Duodenal mucosa (tissue), 2 donors: ENCODE data around the gene SLC35E1.

Experiments used
- H3K27ac ChIP-seq: one replicate; pipeline ENCODE4 v1.7.0; 2013; ENCODE audit warnings: low read depth, low read length
- H3K27me3 ChIP-seq, 2 donors: one replicate each; pipeline ENCODE4 v1.7.0; 2013; ENCODE audit warnings: low read length in 2 of 2, control low read depth in 1 of 2; ENCODE audit not compliant: insufficient read depth in 2 of 2, control insufficient read depth in 1 of 2
- H3K36me3 ChIP-seq, 2 donors: one replicate each; pipeline ENCODE4 v1.7.0; 2013; ENCODE audit warnings: low read length in 2 of 2, control low read depth in 1 of 2; ENCODE audit not compliant: insufficient read depth in 2 of 2, control insufficient read depth in 1 of 2
- H3K4me1 ChIP-seq, 2 donors: one replicate each; pipeline ENCODE4 v1.7.0; 2013; ENCODE audit warnings: low read length in 2 of 2, control low read depth in 1 of 2; ENCODE audit not compliant: insufficient read depth in 2 of 2, control insufficient read depth in 1 of 2
- H3K4me3 ChIP-seq, 2 donors: one replicate each; pipeline ENCODE4 v1.7.0; 2013; ENCODE audit warnings: low read length in 2 of 2, low read depth in 1 of 2
- H3K9ac ChIP-seq, 2 donors: one replicate each; pipeline ENCODE4 v1.7.0; 2013; ENCODE audit warnings: low read length in 2 of 2, low read depth in 1 of 2
- H3K9me3 ChIP-seq, 2 donors: one replicate each; pipeline ENCODE4 v1.7.0; 2013; ENCODE audit warnings: low read length in 2 of 2, control low read depth in 1 of 2; ENCODE audit not compliant: control insufficient read depth in 1 of 2

SLC35E1 gene

GRCh38 chr19:16537111-16537510, 35.1 kb downstream of the SLC35E1 start:
- Histone ChIP-seq H3K4me3 (no peak overlapping the region), H3K4me1 (peaks cover 9 to 16% of the 10 kb centered on the region in 2 donors), H3K36me3 (peaks cover 22 to 61% of the 10 kb centered on the region in 2 donors), H3K9ac (no peak overlapping the region), H3K9me3 (no peaks in the 10 kb centered on the region), H3K27me3 (no peaks in the 10 kb centered on the region), H3K27ac (no peak overlapping the region)

GRCh38 chr19:16536130-16536529, 36.1 kb downstream of the SLC35E1 start:
- Histone ChIP-seq H3K4me1 (peaks cover 5 to 9% of the 10 kb centered on the region in 2 donors), H3K27ac (no peak overlapping the region), H3K27me3 (no peaks in the 10 kb centered on the region), H3K36me3 (peaks cover 32 to 71% of the 10 kb centered on the region in 2 donors), H3K4me3 (no peak overlapping the region), H3K9ac (no peak overlapping the region), H3K9me3 (no peaks in the 10 kb centered on the region)

- Histone ChIP-seq H3K4me3 (no peak overlapping the region), H3K9me3 (no peaks in the 10 kb centered on the region), H3K27me3 (no peaks in the 10 kb centered on the region), H3K4me1 (peaks cover 0 to 2% of the 10 kb centered on the region in 2 donors), H3K27ac (no peak overlapping the region), H3K36me3 (peaks cover 39 to 78% of the 10 kb centered on the region in 2 donors), H3K9ac (no peak overlapping the region)
Measured at GRCh38 chr19:16535381-16535780, 36.8 kb downstream of the SLC35E1 start.

- Histone ChIP-seq H3K9ac (no peak overlapping the region), H3K4me1 (no peaks in the 10 kb centered on the region), H3K27ac (no peak overlapping the region), H3K9me3 (no peaks in the 10 kb centered on the region), H3K27me3 (no peaks in the 10 kb centered on the region), H3K4me3 (no peak overlapping the region), H3K36me3 (peaks cover 53 to 92% of the 10 kb centered on the region in 2 donors)
Measured at GRCh38 chr19:16532440-16533234, 39.6 kb downstream of the SLC35E1 start.

- H3K4me1 ChIP-seq: no peaks in the 10 kb centered on the region
- no peaks in the 10 kb centered on the region for H3K27me3 ChIP-seq
- H3K9ac ChIP-seq: no peak overlapping the region
- H3K36me3 ChIP-seq: peaks cover 56 to 91% of the 10 kb centered on the region in 2 donors
- H3K4me3 ChIP-seq: no peak overlapping the region
- no peaks in the 10 kb centered on the region for H3K9me3 ChIP-seq
- no peak overlapping the region for H3K27ac ChIP-seq
Measured at GRCh38 chr19:16531380-16531669, 40.9 kb downstream of the SLC35E1 start.

GRCh38 chr19:16530540-16531379, 41.5 kb downstream of the SLC35E1 start:
- Histone ChIP-seq H3K4me1 (no peaks in the 10 kb centered on the region), H3K9ac (no peak overlapping the region), H3K27ac (no peak overlapping the region), H3K36me3 (peaks cover 60 to 91% of the 10 kb centered on the region in 2 donors), H3K27me3 (no peaks in the 10 kb centered on the region), H3K4me3 (no peak overlapping the region), H3K9me3 (no peaks in the 10 kb centered on the region)

- Histone ChIP-seq H3K36me3 (peaks cover 66 to 91% of the 10 kb centered on the region in 2 donors), H3K4me3 (no peak overlapping the region), H3K9ac (no peak overlapping the region), H3K4me1 (no peaks in the 10 kb centered on the region), H3K9me3 (no peaks in the 10 kb centered on the region), H3K27ac (no peak overlapping the region), H3K27me3 (no peaks in the 10 kb centered on the region)
Measured at GRCh38 chr19:16529466-16530144, 42.6 kb downstream of the SLC35E1 start.

GRCh38 chr19:16527971-16528521, 44.2 kb downstream of the SLC35E1 start:
- Histone ChIP-seq H3K4me1 (no peaks in the 10 kb centered on the region), H3K9me3 (no peaks in the 10 kb centered on the region), H3K27ac (no peak overlapping the region), H3K4me3 (no peak overlapping the region), H3K27me3 (no peaks in the 10 kb centered on the region), H3K36me3 (peaks cover 68 to 87% of the 10 kb centered on the region in 2 donors), H3K9ac (no peak overlapping the region)

- peaks cover 63 to 87% of the 10 kb centered on the region in 2 donors for H3K36me3 ChIP-seq
- H3K4me1 ChIP-seq: no peaks in the 10 kb centered on the region
- H3K27me3 ChIP-seq: no peaks in the 10 kb centered on the region
- no peaks in the 10 kb centered on the region for H3K9me3 ChIP-seq
- H3K4me3 ChIP-seq: no peak overlapping the region
- no peak overlapping the region for H3K27ac ChIP-seq
- no peak overlapping the region for H3K9ac ChIP-seq
Measured at GRCh38 chr19:16527334-16527935, 44.8 kb downstream of the SLC35E1 start.
